ENCODE data around the gene SGK1.

SGK1 gene

GRCh38 chr6:134317471-134318131 lies at the start of gene SGK1:
TSS of gene SGK1 (minus strand) at chr6:134318112. CDS start at chr6:134317460, 652 bp downstream.
- Histone ChIP-seq H3K4me3 (replicated peaks; ENCODE audit: low read depth, low read length) (peak within 1 kb of the TSS; percentile 66), H3K27me3 (replicated peaks; ENCODE audit: control insufficient read depth, insufficient read depth, low read length) (no peaks in the 10 kb centered on the region), H3K36me3 (ENCODE audit: control insufficient read depth, insufficient read depth, low read length) (no peaks in the 10 kb centered on the region)
- peak; percentile 12 for DNase-seq (ENCODE audit: extremely low read depth, insufficient read length)
- TF ChIP-seq CTCF (IDR thresholded peaks at IDR 0.05; ENCODE audit: insufficient read depth, low read length, poor library complexity, severe bottlenecking) = no peak

- no peak for TF ChIP-seq CTCF (IDR thresholded peaks at IDR 0.05; ENCODE audit: insufficient read depth, low read length, poor library complexity, severe bottlenecking)
- DNase-seq (ENCODE audit: extremely low read depth, insufficient read length) = no peak
- no peaks in the 10 kb centered on the region for H3K36me3 ChIP-seq (ENCODE audit: control insufficient read depth, insufficient read depth, low read length)
- H3K4me3 ChIP-seq (replicated peaks; ENCODE audit: low read depth, low read length) = no peak overlapping the region
- H3K27me3 ChIP-seq (replicated peaks; ENCODE audit: control insufficient read depth, insufficient read depth, low read length) = no peaks in the 10 kb centered on the region
Measured at GRCh38 chr6:134363323-134364039, 45.6 kb upstream of the SGK1 start.

GRCh38 chr6:134361011-134361410 lies 43.1 kb upstream of the SGK1 start:
- no peaks in the 10 kb centered on the region for H3K27me3 ChIP-seq (replicated peaks; ENCODE audit: control insufficient read depth, insufficient read depth, low read length)

GRCh38 chr6:134359302-134359701 lies 41.4 kb upstream of the SGK1 start:
- TF ChIP-seq CTCF (IDR thresholded peaks at IDR 0.05; ENCODE audit: insufficient read depth, low read length, poor library complexity, severe bottlenecking) = no peak
- Histone ChIP-seq H3K4me3 (replicated peaks; ENCODE audit: low read depth, low read length) (no peak overlapping the region), H3K36me3 (ENCODE audit: control insufficient read depth, insufficient read depth, low read length) (no peaks in the 10 kb centered on the region), H3K27me3 (replicated peaks; ENCODE audit: control insufficient read depth, insufficient read depth, low read length) (no peaks in the 10 kb centered on the region)
- no peak for DNase-seq (ENCODE audit: extremely low read depth, insufficient read length)

More at GRCh38 chr6:134361011-134361410, 43.1 kb upstream of the SGK1 start:
- Histone ChIP-seq H3K4me3 (replicated peaks; ENCODE audit: low read depth, low read length) (no peak overlapping the region), H3K36me3 (ENCODE audit: control insufficient read depth, insufficient read depth, low read length) (no peaks in the 10 kb centered on the region)
- no peak for DNase-seq (ENCODE audit: extremely low read depth, insufficient read length)
- no peak for TF ChIP-seq CTCF (IDR thresholded peaks at IDR 0.05; ENCODE audit: insufficient read depth, low read length, poor library complexity, severe bottlenecking)

- no peak for TF ChIP-seq CTCF (IDR thresholded peaks at IDR 0.05; ENCODE audit: insufficient read depth, low read length, poor library complexity, severe bottlenecking)
- no peak for DNase-seq (ENCODE audit: extremely low read depth, insufficient read length)
- H3K27me3 ChIP-seq (replicated peaks; ENCODE audit: control insufficient read depth, insufficient read depth, low read length) = no peaks in the 10 kb centered on the region
- H3K4me3 ChIP-seq (replicated peaks; ENCODE audit: low read depth, low read length) = no peak overlapping the region
- H3K36me3 ChIP-seq (ENCODE audit: control insufficient read depth, insufficient read depth, low read length) = no peaks in the 10 kb centered on the region
Measured at GRCh38 chr6:134358320-134358719, 40.4 kb upstream of the SGK1 start.

All from GM06990 (cell line).